A549 (cell line): ENCODE measurements around the gene FAM118A. TPM values are rescaled to one million over a fixed set of nuclear protein-coding genes. Genes with fewer than 3 reads are reported as not detected.

Source experiments
- ATAC-seq, 2 experiments: fragments of 200-7000 bp in 1 of 2; fragments of >200 bp in 1 of 2; cut with Nextera tagmentation in 1 of 2; cut with Tn5 transposase in 1 of 2; 3 replicates each; pipeline versions ENCODE4 v1.8.0 to v1.9.1; 2018 to 2020; ENCODE audit warnings: mild to moderate bottlenecking in 1 of 2, moderate library complexity in 1 of 2
- CTCF ChIA-PET: fragments of 300-600 bp; sonication (Branson Sonifier 250); formaldehyde crosslinking; extraction: SDS; loops from one replicate; lab custom pipeline; 2021; ENCODE audit warnings: antibody characterized with exemption, inconsistent platforms; lab: Yijun Ruan, JAX
- POLR2A ChIA-PET: fragments of 350-600 bp; formaldehyde crosslinking; extraction: SDS; loops from one replicate; lab custom pipeline; 2021; ENCODE audit warnings: antibody characterized with exemption, inconsistent platforms; lab: Yijun Ruan, JAX
- DNase-seq, 2 experiments: peaks; one replicate each; pipeline versions ENCODE4 v3.0.0 to v3.0.0-alpha.2; 2011 to 2016; ENCODE audit warnings: low read depth in 1 of 2, low spot score in 1 of 2
- FAIRE-seq: peaks from 2 replicates; lab custom pipeline; 2011; peaks lifted over from hg19 to GRCh38; lab: Jason Lieb, UNC
- H3K27ac ChIP-seq, 2 experiments: fragments of >200 bp; sonication (Bioruptor Twin); formaldehyde crosslinking; 3 replicates each; pipeline ENCODE4 v1.5.1; 2016 to 2017
- H3K4me1 ChIP-seq: fragments of >200 bp; sonication (Bioruptor Twin); formaldehyde crosslinking; 3 replicates; pipeline ENCODE4 v1.6.1; 2016
- H3K4me2 ChIP-seq: fragments of >200 bp; sonication (Bioruptor Twin); formaldehyde crosslinking; 3 replicates; pipeline ENCODE4 v1.6.1; 2016
- H3K4me3 ChIP-seq: fragments of >200 bp; sonication (Bioruptor Twin); formaldehyde crosslinking; 3 replicates; pipeline ENCODE4 v1.5.1; 2016
- H3K9me3 ChIP-seq: fragments of >200 bp; sonication (Bioruptor Twin); formaldehyde crosslinking; 3 replicates; pipeline ENCODE4 v1.6.1; 2016
- CBX2 ChIP-seq: fragments of 200-600 bp; sonication (generic); IDR thresholded peaks from 2 replicates; pipeline ENCODE4 v1.6.1; 2016; ENCODE audit warnings: low read depth, mild to moderate bottlenecking, borderline replicate concordance
- CHD2 ChIP-seq: fragments of 150-350 bp; IDR thresholded peaks from 2 replicates; pipeline ENCODE4 v1.6.1; 2014; ENCODE audit warnings: low read length; ENCODE audit not compliant: partially characterized antibody
- EHF ChIP-seq: fragments of 250-450 bp; sonication (Bioruptor Pico); IDR thresholded peaks from 2 replicates; pipeline ENCODE4 v1.5.0; 2020; ENCODE audit warnings: mild to moderate bottlenecking
- ESRRA ChIP-seq: fragments of 150-350 bp; IDR thresholded peaks from 2 replicates; pipeline ENCODE4 v1.6.1; 2014; ENCODE audit warnings: mild to moderate bottlenecking, low read length, borderline replicate concordance
- FOSB ChIP-seq: fragments of 250-450 bp; sonication (Bioruptor Pico); IDR thresholded peaks from 2 replicates; pipeline ENCODE4 v1.5.0; 2020; ENCODE audit warnings: mild to moderate bottlenecking, moderate library complexity
- GATA3 ChIP-seq: IDR thresholded peaks from 2 replicates; pipeline ENCODE4 v1.6.1; 2012; ENCODE audit warnings: borderline replicate concordance
- HEYL ChIP-seq: fragments of 250-450 bp; sonication (Bioruptor Pico); IDR thresholded peaks from 2 replicates; pipeline ENCODE4 v1.8.0; 2021; ENCODE audit warnings: mild to moderate bottlenecking, moderate library complexity
- HOXA7 ChIP-seq: fragments of 250-450 bp; sonication (Bioruptor Pico); IDR thresholded peaks from 2 replicates; pipeline ENCODE4 v1.5.0; 2020; ENCODE audit warnings: mild to moderate bottlenecking, moderate library complexity
- HOXB13 ChIP-seq: fragments of 250-450 bp; sonication (Bioruptor Pico); IDR thresholded peaks from 2 replicates; pipeline ENCODE4 v1.5.0; 2020; ENCODE audit warnings: low read depth, mild to moderate bottlenecking, moderate library complexity
- HOXB5 ChIP-seq: fragments of 250-450 bp; sonication (Bioruptor Pico); IDR thresholded peaks from 2 replicates; pipeline ENCODE4 v1.5.0; 2020; ENCODE audit warnings: mild to moderate bottlenecking, moderate library complexity
- JUN ChIP-seq, 2 experiments: fragments of >200 bp; sonication (Bioruptor Twin); formaldehyde crosslinking; IDR thresholded peaks; 2 replicates in 1 of 2; 3 replicates in 1 of 2; pipeline ENCODE4 v1.6.1; 2016 to 2017
- MAFK ChIP-seq: fragments of 450-650 bp; IDR thresholded peaks from 2 replicates; pipeline ENCODE4 v1.6.1; 2014; ENCODE audit not compliant: partially characterized antibody
- MAZ ChIP-seq: fragments of 150-350 bp; IDR thresholded peaks from 2 replicates; pipeline ENCODE4 v1.6.1; 2014; ENCODE audit warnings: antibody characterized with exemption, low read depth, low read length, borderline replicate concordance
- NFE2L2 ChIP-seq: fragments of 150-350 bp; conservative IDR thresholded peaks from 2 replicates; pipeline ENCODE4 v1.6.1; 2014; ENCODE audit warnings: low read length
- RFX5 ChIP-seq: fragments of 450-650 bp; IDR thresholded peaks from 2 replicates; pipeline ENCODE4 v1.7.1; 2014; ENCODE audit warnings: antibody characterized with exemption, mild to moderate bottlenecking, moderate library complexity
- SREBF2 ChIP-seq: fragments of 450-650 bp; IDR thresholded peaks from 2 replicates; pipeline ENCODE4 v1.6.1; 2014; ENCODE audit warnings: mild to moderate bottlenecking, moderate library complexity
- TFCP2L1 ChIP-seq: fragments of 250-450 bp; sonication (Bioruptor Pico); IDR thresholded peaks from 2 replicates; pipeline ENCODE4 v1.5.0; 2021; ENCODE audit warnings: mild to moderate bottlenecking
- ZC3H11A ChIP-seq: fragments of 450-650 bp; IDR thresholded peaks from 2 replicates; pipeline ENCODE4 v1.6.1; 2014; ENCODE audit warnings: antibody characterized with exemption, mild to moderate bottlenecking
- ZFP36 ChIP-seq: fragments of 450-650 bp; IDR thresholded peaks from 2 replicates; pipeline ENCODE4 v1.6.1; 2014; ENCODE audit warnings: borderline replicate concordance; ENCODE audit not compliant: partially characterized antibody
- ZNF302 ChIP-seq: fragments of 250-450 bp; sonication (Bioruptor Pico); IDR thresholded peaks from 2 replicates; pipeline ENCODE4 v1.9.0; 2021; ENCODE audit warnings: inconsistent platforms, mild to moderate bottlenecking, moderate library complexity
- WGBS: methylation state at CpG from one replicate; pipeline ENCODE4 v1.1.6; 2017; ENCODE audit errors: missing lambda C conversion rate; 5-methylcytosine and 5-hydroxymethylcytosine counted together
- polyA plus RNA-seq, 4 experiments: library from polyadenylated mRNA; depleted of rRNA in 3 of 4; stranded (reverse); fragments of >200 nt; fragmentation: RNase III in 1 of 4; extraction: RNeasy Plus Mini Kit Qiagen cat#74134 plus additional on column Dnase treatment in 1 of 4; gene quantifications; 2 replicates in 3 of 4; 3 replicates in 1 of 4; pipeline ENCODE4 v1.2.3, GENCODE V29; 2011 to 2017
- TF ChIP-seq, protein P1 (sequence below): IDR thresholded peaks from 2 replicates; pipeline ENCODE4 v1.6.1; 2012
- TF ChIP-seq, protein P2 (sequence below): fragments of 150-350 bp; IDR thresholded peaks from 2 replicates; pipeline ENCODE4 v1.6.1; 2014; ENCODE audit warnings: low read depth, mild to moderate bottlenecking, low read length
- TF ChIP-seq, protein P3 (sequence below): fragments of >200 bp; sonication (Bioruptor Twin); formaldehyde crosslinking; IDR thresholded peaks from 2 replicates; pipeline ENCODE4 v1.6.1; 2016
- TF ChIP-seq, protein P4 (sequence below): fragments of >200 bp; sonication (Bioruptor Twin); formaldehyde crosslinking; IDR thresholded peaks from 3 replicates; pipeline ENCODE4 v1.5.1; 2016
- TF ChIP-seq, protein P5 (sequence below): IDR thresholded peaks from 2 replicates; pipeline ENCODE4 v1.6.1; 2012; ENCODE audit warnings: low read depth, borderline replicate concordance

The FAM118A gene
- polyA plus RNA-seq, 2 of the 4 experiments (the other 2 are of a cell fraction): 16.8 to 18.1 TPM

DNA sequence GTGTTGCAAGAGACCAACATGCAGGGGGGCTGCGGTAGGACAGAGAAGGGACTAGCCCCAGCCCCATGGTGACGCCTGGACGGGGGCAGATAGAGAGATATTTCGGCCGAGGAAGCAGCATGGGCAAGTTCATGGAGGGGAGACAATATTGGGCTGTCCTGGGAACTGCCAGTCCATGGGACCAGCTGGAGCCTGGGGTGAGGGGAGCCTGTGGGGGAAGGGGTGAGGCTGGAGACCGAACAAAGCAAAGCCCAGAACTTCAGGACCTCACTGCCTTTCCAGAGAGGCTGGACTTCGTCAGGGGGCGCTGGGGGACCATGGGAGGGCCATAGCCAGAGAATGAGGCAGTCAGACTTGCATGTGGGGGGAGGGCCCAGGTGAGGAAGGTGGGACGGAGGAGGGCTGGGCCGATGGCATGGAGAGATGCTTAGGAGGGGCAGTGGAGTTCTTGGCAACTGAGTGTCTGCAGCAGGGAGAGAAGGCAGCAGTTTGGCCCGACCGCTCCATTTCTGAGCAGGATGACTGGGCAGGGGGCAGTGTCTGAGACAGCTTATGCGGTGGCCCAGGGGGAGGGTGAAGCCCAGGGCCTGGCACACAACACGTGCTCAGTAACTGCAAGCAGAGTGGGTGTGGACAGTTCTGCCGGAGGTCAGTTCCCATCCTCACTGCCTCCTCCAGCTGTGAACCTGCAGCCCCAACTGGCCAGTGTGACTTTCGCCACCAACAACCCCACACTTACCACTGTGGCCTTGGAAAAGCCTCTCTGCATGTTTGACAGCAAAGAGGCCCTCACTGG lies 24.3 kb upstream of the FAM118A start (continued):
- no peak for TF ChIP-seq ZC3H11A
- TF ChIP-seq SREBF2: no peak
- TF ChIP-seq NFE2L2: no peak
- no peak for TF ChIP-seq CBX2
- TF ChIP-seq, all 56 proteins: peak for 0

DNA sequence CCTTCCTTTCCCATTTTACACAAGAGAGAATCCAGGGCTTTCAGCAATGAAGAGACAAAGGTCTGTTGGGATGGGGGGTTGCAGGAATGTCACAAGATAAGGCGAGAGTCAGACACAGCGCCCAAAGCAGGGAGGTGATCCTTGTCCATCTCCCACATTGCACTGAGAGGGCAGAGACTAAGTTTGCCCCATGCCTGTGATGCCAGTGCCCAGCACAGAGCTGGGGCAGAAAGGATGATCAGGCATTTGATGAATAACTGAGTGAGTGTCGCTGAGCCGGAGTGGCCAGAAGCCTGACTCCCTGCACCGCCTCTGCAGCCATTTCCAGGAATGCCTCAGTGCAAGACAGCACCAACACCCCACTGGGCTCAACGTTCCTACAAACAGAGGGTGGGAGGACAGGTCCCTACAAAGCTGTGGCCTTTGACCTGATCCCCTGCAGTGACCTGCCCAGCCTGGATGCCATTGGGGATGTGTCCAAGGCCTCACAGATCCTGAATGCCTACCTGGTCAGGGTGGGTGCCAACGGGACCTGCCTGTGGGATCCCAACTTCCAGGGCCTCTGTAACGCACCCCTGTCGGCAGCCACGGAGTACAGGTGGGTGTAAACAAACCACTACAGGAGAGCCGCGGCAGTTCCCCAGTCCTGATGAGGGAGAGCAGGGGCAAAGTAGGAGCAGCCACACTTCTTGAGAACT lies 22.7 kb upstream of the FAM118A start:
- ChIA-PET CTCF (interaction anchor here (0.7 kb wide), 1 partner anchor 22 kb away, joined by 3 read pairs; no protein-coding TSS in a partner anchor), POLR2A (no interaction called here)
- Histone ChIP-seq H3K4me3 (no peak overlapping the region), H3K9me3 (no peaks in the 10 kb centered on the region), H3K4me1 (peaks cover 5% of the 10 kb centered on the region; the same call in 2 of the 3 replicates), H3K27ac (no peak overlapping the region), H3K4me2 (no peak overlapping the region)
- ATAC-seq: no peak
- no peak for FAIRE-seq
- 74% methylated on average over 11 of the region's 12 CpGs for WGBS
- DNase-seq: no peak
- no peak for TF ChIP-seq CHD2
- TF ChIP-seq EHF (CRISPR knock-in tag): no peak
- no peak for TF ChIP-seq TFCP2L1 (CRISPR knock-in tag)

DNA sequence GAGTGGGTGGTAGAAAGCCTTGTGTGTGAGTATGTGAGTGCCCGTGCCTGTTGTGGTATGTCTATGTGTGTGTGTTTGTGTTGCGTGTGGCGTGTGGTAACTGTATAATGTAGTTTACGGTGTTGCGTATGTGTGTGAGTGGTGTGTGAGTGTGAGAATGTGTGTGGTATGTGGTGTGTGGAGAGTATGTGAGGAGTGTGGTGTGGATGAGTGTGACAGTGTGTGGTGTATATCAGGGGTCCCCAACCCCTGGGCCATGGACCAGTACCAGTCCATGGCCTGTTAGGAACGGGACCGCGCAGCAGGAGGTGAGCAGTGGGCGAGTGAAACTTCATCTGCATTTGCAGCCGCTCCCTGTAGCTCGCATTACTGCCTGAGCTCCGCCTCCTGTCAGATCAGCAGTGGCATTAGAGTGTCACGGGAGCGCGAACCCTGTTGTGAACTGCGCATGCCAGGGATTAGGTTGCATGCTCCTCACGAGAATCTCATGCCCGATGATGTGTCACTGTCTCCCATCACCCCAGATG lies 19.3 kb upstream of the FAM118A start:
- WGBS: 58% methylated on average over 12 of the region's 18 CpGs
- POLR2A ChIA-PET: no interaction called here
- ATAC-seq: peak in 1 of 2 experiments; percentile 62; a peak in 3 of 6 replicates
- no peak overlapping the region for H3K4me3 ChIP-seq
- H3K4me2 ChIP-seq: no peak overlapping the region
- DNase-seq: peak in 1 of 2 experiments; percentile 49
- H3K4me1 ChIP-seq: no peaks in the 10 kb centered on the region
- TF ChIP-seq, protein P1, sequence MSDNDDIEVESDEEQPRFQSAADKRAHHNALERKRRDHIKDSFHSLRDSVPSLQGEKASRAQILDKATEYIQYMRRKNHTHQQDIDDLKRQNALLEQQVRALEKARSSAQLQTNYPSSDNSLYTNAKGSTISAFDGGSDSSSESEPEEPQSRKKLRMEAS: no peak
- TF ChIP-seq HOXB5 (CRISPR knock-in tag): no peak
- TF ChIP-seq CHD2: no peak
- TF ChIP-seq ZNF302 (CRISPR knock-in tag): no peak
- H3K27ac ChIP-seq: no peak overlapping the region
- H3K9me3 ChIP-seq: no peaks in the 10 kb centered on the region
- CTCF ChIA-PET: no interaction called here
- FAIRE-seq: no peak

DNA sequence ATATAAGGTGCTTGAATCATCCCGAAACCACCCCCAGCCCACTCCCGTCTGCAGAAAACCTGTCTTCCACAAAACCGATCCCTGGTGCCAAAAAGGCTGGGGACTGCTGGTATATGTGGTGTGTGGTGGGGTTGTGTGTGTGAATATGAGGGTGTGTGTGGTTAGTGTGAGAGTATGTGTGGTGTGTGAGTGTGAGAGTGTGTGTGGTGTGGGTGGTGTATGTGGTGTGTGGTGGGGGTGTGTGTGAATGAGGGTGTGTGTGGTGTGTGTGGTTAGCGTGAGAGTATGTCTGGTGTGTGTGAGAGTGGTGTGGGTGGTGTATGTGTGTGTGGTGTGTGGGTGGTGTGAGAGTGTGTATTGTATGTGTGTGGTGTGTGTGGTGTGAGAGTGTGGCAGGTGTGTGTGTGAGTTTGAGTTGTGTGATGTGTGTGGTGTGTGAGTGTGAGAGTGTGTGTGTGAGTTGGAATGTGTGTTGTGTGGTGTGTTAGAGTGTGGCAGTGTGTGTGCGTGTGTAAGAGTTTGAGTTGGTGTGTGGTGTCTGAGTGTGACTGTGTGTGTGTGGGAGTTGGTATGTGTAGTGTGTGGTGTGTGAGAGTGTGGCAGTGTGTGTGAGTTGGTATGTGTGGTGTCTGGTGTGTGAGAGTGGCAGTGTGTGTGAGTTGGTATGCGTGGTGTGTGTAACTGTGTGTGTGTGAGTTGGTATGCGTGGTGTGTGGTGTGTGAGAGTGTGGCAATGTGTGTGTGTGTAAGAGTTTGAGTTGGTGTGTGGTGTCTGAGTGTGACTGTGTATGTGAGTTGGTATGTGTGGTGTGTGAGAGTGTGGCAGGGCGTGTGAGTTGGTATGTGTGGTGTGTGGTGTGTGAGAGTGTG lies 18.4 kb upstream of the FAM118A start:
- WGBS: 88% methylated on average over 8 of the region's 8 CpGs
- Histone ChIP-seq H3K4me3 (no peak overlapping the region), H3K27ac (no peak overlapping the region), H3K4me1 (no peaks in the 10 kb centered on the region), H3K4me2 (no peak overlapping the region), H3K9me3 (no peaks in the 10 kb centered on the region)
- POLR2A ChIA-PET: no interaction called here
- CTCF ChIA-PET: no interaction called here
- FAIRE-seq (no peak), ATAC-seq (no peak), DNase-seq (no peak)
- TF ChIP-seq MAFK (no peak), ESRRA (no peak), FOSB (CRISPR knock-in tag) (no peak), RFX5 (no peak), HEYL (CRISPR knock-in tag) (no peak), MAZ (no peak), ZC3H11A (no peak), JUN (IDR thresholded peaks at IDR 0.05) (no peak), HOXB13 (CRISPR knock-in tag) (no peak), HOXB5 (CRISPR knock-in tag) (no peak), ZFP36 (no peak), HOXA7 (no peak), GATA3 (no peak)
- TF ChIP-seq, protein P2, sequence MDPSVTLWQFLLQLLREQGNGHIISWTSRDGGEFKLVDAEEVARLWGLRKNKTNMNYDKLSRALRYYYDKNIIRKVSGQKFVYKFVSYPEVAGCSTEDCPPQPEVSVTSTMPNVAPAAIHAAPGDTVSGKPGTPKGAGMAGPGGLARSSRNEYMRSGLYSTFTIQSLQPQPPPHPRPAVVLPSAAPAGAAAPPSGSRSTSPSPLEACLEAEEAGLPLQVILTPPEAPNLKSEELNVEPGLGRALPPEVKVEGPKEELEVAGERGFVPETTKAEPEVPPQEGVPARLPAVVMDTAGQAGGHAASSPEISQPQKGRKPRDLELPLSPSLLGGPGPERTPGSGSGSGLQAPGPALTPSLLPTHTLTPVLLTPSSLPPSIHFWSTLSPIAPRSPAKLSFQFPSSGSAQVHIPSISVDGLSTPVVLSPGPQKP: no peak
- TF ChIP-seq, protein P3, sequence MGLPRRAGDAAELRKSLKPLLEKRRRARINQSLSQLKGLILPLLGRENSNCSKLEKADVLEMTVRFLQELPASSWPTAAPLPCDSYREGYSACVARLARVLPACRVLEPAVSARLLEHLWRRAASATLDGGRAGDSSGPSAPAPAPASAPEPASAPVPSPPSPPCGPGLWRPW: no peak
- TF ChIP-seq, protein P4, sequence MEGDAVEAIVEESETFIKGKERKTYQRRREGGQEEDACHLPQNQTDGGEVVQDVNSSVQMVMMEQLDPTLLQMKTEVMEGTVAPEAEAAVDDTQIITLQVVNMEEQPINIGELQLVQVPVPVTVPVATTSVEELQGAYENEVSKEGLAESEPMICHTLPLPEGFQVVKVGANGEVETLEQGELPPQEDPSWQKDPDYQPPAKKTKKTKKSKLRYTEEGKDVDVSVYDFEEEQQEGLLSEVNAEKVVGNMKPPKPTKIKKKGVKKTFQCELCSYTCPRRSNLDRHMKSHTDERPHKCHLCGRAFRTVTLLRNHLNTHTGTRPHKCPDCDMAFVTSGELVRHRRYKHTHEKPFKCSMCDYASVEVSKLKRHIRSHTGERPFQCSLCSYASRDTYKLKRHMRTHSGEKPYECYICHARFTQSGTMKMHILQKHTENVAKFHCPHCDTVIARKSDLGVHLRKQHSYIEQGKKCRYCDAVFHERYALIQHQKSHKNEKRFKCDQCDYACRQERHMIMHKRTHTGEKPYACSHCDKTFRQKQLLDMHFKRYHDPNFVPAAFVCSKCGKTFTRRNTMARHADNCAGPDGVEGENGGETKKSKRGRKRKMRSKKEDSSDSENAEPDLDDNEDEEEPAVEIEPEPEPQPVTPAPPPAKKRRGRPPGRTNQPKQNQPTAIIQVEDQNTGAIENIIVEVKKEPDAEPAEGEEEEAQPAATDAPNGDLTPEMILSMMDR: no peak
- TF ChIP-seq, protein P5, sequence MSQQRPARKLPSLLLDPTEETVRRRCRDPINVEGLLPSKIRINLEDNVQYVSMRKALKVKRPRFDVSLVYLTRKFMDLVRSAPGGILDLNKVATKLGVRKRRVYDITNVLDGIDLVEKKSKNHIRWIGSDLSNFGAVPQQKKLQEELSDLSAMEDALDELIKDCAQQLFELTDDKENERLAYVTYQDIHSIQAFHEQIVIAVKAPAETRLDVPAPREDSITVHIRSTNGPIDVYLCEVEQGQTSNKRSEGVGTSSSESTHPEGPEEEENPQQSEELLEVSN: no peak
